Measurements from ENCODE around the gene MXI1.

GRCh38 chr10:110279407-110279986 is 72.1 kb downstream of the MXI1 start:
- no peak for TF ChIP-seq FOXK2 (IDR thresholded peaks at IDR 0.05)
- TF ChIP-seq HDGF (IDR thresholded peaks at IDR 0.05; ENCODE audit: borderline replicate concordance), result 0 out of 2 replicates have a peak, but pooled peaks have one; percentile 33
- no peak for TF ChIP-seq FOXM1 (IDR thresholded peaks at IDR 0.05; ENCODE audit: borderline replicate concordance)
- no peak for TF ChIP-seq PKNOX1 (IDR thresholded peaks at IDR 0.05)
- TF ChIP-seq SP1 (IDR thresholded peaks at IDR 0.05), result no peak
- TF ChIP-seq BHLHE40 (IDR thresholded peaks at IDR 0.05; ENCODE audit: borderline replicate concordance), result no peak
